WTC11 (cell line): Measurements from ENCODE around the gene ATP8B3.

Source experiments
- CTCF ChIP-seq: fragments of 200-600 bp; IDR thresholded peaks from 2 replicates; pipeline ENCODE4 v1.8.0; 2022; ENCODE audit warnings: antibody characterized with exemption
- FOXP4 ChIP-seq: sonication (generic); formaldehyde crosslinking; IDR thresholded peaks from 2 replicates; pipeline ENCODE4 v1.8.0; 2022; ENCODE audit warnings: mild to moderate bottlenecking, missing genetic modification reagents
- NFE2L1 ChIP-seq: sonication (generic); formaldehyde crosslinking; IDR thresholded peaks from 2 replicates; pipeline ENCODE4 v1.8.1; 2023; ENCODE audit warnings: missing genetic modification reagents
- ZNF263 ChIP-seq: sonication (generic); formaldehyde crosslinking; IDR thresholded peaks from 2 replicates; pipeline ENCODE4 v1.8.1; 2022; ENCODE audit warnings: low read depth, mild to moderate bottlenecking, moderate library complexity, missing genetic modification reagents
- ZNF532 ChIP-seq: fragments of 250-450 bp; sonication (Bioruptor Pico); IDR thresholded peaks from 2 replicates; pipeline ENCODE4 v1.9.0; 2021; ENCODE audit warnings: mild to moderate bottlenecking, borderline replicate concordance

GRCh38 chr19:1823020-1823419, 10.9 kb upstream of the ATP8B3 start:
- TF ChIP-seq NFE2L1 (CRISPR knock-in tag) (no peak), ZNF263 (CRISPR knock-in tag) (no peak), CTCF (no peak), ZNF532 (no peak), FOXP4 (CRISPR knock-in tag) (no peak)
